DMS 273 treated with DMSO at 0.1 percent for 48 hours (cell line): ENCODE results near the gene PDE8A.

Experiments used
- DNase-seq: peaks from one replicate; lab custom pipeline; 2025; lab: John Stamatoyannopoulos, UW

PDE8A gene, protein sequence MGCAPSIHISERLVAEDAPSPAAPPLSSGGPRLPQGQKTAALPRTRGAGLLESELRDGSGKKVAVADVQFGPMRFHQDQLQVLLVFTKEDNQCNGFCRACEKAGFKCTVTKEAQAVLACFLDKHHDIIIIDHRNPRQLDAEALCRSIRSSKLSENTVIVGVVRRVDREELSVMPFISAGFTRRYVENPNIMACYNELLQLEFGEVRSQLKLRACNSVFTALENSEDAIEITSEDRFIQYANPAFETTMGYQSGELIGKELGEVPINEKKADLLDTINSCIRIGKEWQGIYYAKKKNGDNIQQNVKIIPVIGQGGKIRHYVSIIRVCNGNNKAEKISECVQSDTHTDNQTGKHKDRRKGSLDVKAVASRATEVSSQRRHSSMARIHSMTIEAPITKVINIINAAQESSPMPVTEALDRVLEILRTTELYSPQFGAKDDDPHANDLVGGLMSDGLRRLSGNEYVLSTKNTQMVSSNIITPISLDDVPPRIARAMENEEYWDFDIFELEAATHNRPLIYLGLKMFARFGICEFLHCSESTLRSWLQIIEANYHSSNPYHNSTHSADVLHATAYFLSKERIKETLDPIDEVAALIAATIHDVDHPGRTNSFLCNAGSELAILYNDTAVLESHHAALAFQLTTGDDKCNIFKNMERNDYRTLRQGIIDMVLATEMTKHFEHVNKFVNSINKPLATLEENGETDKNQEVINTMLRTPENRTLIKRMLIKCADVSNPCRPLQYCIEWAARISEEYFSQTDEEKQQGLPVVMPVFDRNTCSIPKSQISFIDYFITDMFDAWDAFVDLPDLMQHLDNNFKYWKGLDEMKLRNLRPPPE

DNA sequence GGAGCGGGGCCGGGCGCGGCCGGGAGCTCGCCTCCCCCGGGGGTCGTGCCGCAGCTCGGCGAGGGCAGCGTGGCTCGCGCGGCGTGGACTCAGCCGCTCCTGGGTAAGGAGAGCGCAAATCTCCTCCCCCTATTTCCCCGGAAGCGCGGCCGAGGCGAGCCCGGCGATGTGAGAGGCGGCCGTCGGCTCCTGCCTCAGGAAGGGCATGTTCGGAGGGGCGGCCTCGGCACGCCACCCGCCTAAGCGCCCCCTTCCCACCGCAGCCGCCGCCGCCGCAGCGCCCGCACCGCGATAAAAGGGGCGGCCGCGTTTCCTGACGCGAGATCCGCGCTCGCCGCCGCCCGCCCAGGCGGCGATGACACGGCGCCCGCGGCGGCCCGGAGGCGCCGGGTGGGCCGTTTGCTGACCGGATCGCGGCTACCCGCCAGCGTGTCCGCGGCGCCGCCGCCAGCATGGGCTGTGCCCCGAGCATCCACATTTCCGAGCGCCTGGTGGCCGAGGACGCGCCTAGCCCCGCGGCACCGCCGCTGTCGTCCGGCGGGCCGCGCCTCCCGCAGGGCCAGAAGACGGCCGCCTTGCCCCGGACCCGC, at the start of gene PDE8A:
TSS of gene PDE8A (plus strand) at position 146 of the 590 bp plus-strand sequence. CDS start at position 453, 307 bp downstream.
- DNase-seq, result no peak

DNA sequence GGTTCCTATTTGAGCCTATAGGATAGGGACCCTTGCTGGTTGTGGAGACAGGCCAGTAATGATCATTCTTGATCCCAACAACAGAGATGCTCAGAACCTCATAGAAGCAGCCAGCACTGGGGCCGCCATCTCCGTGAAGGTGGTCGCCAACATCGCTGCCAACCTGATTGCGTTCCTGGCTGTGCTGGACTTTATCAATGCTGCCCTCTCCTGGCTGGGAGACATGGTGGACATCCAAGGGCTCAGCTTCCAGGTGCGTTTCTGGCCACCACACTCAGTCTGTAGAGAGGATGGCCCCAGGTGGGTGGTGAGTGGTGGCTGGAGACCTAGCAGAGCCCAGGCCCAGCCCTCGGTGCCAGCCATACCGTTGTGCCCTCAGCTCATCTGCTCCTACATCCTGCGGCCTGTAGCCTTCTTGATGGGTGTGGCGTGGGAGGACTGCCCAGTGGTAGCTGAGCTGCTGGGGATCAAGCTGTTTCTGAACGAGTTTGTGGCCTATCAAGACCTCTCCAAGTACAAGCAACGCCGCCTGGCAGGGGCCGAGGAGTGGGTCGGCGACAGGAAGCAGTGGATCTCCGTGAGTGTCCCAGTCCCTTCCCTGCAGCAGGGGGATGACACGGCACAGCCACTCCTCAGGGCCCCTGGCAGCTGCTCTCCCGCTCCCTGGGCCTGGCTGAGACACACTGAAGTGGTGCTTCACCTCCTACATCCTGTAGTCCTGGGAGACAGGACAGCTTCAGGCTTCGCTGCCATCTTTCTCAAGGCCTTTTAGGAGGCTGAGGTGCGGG, 46.5 kb upstream of the PDE8A start:
- DNase-seq, result no peak

DNA sequence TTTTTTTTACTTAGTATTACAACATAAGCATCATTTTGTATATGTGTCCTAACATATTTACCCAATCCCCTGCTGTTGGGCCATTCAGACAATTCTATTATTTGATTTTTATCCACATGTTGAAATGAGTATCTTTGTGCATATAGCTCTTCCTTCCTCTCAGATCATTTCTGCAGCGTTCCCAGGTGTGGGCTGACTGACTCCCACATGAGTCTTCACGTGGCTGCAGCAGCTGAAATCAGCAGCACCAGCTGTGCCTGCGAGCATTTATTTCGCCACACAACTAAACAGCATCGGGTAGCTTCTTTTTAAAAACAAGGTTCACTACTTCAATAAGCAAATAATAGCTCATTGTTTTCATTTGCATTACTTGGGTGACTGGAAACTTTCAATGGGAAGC, 44.5 kb upstream of the PDE8A start:
- no peak for DNase-seq

DNA sequence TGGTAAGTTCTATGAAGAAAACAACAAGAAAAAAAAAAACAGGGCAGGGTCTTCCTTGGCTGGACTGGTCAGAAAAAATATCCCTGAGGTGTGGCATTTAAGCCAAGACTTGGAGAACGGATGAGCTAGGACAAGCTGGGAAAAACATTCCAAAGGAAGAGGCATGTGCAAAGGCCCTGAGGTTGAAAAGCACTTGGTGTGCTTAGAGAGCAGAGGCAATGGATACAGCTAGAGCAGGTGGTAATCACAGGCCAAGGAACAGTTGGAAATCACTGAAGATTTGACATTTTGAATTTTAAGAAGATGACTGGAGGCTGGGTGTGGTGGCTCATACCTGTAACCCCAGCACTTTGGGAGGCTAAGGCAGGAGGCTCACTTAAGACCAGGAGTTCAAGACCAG, 42.9 kb upstream of the PDE8A start:
- no peak for DNase-seq

DNA sequence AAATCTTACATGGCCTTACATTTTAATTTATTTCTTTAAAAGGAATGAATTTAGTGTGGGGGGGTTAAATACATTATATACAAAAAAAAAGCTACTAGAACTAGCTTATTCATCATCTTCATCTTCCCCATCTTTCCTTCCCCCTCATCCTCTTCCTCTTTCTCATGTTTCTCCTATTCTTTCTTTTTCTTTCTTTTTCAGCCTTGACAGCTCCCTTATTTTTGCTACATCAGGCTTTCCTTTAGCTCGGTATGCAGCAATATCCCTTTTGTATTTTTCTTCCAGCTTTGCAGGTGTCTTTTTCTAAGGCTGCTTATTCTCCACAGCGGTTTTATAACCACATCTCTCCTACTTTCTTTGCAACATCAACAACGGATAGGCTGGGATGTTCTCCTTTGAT, 41.3 kb upstream of the PDE8A start:
- DNase-seq, result no peak

DNA sequence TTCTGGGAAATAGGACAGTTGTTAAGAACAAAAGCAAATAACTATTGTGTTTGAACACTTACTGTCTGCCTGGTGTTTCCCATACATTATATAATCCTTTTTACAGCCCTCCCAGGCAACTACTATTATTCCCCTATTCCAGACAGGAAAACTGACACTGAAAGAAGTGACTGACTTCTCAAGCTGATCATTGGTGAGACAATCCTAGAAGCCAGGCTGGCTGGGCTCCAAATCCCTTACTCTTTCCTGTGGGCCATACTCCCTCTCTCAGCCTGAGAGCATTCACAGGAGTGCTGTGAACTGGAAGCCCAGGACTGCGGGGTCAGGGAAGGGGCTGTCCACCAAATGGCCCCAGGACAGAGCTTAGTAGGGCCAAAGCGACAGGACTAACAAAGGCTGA, 39.2 kb upstream of the PDE8A start:
- DNase-seq, result no peak

DNA sequence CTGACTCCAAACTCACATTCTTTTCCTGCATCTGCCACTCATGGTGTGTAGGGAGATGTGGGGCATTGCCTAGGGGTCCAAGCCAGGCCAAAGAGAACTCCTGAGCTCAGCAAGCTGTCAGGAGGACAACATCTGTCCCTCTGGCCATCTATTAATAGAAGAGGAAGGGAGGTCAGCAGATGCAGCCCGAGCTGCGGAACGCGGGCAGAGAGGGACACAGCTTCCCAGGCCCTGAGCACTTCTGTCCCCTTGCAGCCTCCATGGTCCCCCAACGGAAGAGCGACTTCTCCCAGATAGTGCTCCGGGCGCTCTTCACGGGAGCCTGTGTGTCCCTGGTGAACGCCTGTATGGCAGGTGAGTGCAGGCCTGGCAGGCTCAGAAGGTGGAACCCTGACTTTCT, 37.3 kb upstream of the PDE8A start:
- DNase-seq, result no peak

DNA sequence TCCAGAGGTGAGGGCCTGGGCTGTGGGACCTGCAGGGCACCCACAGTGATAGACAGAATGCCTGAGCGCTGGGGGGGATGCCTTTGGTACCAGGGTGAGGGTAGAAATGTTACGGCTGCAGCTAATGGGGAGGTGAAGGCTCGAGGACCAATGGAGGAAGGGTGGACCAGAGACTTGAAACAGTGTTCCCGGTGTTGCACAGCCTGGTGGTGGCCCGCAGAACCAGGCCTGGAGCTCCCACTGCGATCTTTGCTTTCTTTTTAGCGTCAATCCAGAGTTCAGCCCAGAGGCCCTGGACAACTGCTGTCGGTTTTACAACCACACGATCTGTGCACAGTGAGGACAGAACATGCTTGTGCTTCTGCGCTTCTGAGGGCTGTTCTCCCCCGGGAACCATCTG, 36.8 kb upstream of the PDE8A start:
- DNase-seq, result no peak

DNA sequence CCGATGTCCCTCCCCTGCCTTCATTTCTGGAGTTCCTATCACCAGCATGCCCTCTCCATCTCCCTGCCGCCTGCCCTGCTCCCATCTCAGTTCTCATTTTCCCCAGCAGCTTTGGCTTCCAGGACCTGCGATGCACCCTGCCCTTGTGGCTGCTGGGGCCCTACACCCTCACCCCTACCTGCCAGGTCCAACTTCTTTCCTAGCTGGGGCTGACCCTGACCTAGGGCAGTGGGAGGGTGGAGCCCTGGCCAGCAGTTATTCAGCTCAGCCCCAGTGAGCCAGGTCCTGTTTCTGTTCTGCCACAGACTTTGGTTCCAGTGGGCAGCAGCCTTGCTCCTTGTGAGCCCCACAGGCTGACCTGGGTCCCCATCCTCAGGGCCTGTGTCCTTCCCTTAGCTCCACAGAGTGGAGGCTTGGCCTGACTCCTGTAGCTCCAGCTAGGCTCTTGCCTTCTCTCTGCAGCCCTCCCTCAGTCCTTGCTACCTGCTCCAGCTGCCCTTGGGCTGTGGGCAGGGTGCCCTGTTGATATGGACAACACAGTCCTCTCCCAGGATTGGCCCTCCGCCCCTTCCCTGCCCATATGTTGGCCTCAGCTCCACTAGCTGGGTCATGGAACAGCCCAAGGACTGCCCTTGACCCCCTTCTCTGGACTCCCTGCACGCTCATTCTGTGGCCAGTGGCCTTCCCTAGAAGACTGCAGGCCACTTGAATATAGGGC, 34.7 kb upstream of the PDE8A start:
- DNase-seq, result no peak

DNA sequence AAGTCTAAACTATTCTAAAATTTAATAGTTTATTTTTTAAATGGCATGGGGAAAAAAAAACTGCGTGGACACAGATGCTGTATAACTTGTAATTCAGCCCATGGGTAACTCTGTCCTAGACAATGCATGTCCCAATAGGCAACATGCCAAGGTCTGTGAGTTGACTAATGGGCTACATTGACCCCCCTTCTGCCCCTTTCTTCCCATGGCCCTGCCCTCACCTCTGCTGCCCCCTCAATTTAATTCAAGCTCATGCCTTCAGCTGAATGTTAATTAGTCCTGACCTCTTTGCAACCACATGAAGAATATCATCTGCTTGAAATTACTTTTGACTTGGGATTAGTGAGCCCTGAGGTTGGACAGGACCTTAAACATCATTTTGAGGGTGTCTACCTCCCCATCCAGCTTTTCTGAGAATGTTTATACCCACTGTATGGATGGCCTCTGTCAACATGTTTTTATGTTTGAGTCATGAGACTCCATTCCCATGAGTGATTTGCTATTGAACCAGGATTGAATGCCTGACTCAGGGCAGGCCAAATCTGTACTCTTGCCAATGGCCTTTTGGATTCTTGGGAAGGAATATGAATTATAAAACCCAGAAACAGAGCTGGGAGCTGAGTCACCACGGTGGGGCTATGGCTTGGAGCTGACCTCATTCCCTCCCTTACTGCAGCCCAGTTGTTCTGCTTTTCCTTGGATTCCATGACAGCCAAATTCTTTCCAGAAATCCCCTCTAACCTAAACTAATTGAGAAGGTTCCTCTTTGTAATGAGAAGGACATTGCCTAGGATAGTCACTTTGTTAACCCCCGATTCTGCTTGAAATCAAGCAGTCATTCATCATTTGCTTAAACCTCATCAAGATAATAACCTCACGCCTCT, 33.5 kb upstream of the PDE8A start:
- DNase-seq, result no peak

DNA sequence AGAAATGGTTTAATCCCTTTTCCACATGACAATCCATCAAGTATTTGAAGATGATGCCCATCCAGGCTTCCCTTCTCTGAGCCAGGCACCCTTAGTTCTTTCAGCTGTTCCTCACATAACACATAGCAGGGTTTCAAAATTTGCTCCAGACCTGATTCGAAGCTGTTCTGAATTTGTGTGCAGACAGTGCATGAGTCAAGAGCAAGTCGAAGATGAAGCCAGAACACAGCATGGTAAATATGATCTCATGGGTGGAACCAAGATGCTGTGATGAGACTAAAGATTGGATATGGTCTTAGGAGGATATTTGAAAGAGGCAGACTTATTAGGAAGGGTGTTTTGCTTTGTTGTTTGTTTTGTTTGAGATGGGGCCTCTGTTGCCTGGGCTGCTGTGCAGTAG, 32.6 kb upstream of the PDE8A start:
- no peak for DNase-seq

DNA sequence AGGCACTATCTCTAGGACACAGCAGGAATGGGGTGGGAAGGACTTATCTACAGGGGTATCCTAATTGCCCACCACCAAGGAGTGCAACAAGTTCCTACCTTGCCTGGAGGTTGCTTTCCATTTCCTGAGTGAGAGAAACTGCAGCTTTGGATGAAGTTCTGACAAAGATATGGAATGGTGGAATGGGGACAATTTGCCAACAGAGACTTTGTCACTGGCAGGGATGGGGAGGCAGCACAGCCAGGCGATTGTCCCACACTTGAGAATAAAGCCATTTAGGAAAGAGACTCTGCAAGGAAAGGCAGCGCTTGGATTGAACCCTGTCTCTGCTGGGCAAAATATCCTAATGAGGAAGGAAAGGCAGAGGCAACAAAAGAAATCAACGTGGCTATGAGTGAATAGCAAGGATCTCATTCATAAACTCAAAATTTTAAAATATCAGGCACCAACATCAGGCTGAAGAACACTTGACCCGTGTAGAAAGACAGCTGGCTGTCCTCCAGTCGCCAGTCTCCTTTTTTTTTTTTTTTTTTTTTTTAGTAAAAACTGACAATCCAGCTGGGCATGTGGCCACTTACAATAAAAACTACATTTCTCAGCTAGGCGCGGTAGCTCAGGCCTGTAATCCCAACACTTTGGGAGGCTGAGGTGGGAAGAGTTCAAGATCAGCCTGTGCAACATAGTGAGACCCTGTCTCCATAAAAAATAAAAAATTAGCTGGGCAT, 31.6 kb upstream of the PDE8A start:
- DNase-seq, result no peak

DNA sequence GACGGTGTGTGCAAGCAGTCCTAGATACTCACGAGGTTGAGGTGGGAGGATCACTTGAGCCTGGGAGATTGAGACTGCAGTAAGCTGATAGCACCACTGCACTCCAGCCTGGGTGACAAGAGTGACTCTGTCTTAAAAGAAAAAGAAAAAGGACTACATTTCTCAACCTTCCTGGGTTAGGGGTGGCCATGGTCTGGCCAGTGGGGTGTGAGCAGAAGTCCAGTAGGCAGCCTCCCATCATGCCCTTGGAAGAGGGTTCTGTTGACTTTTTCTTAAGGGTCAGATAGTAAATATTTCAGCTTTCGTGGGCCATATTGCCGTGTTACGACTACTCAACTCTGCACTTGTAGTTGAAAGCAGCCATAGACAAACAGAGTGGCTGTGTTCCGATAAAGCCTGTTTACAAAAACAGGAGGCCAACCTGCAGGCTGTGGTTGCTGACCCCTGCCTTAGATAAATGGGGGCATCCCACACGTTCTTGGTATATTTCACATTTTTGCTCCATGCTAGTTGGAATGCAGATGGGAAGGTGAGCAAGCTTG, 31.0 kb upstream of the PDE8A start:
- DNase-seq, result no peak

DNA sequence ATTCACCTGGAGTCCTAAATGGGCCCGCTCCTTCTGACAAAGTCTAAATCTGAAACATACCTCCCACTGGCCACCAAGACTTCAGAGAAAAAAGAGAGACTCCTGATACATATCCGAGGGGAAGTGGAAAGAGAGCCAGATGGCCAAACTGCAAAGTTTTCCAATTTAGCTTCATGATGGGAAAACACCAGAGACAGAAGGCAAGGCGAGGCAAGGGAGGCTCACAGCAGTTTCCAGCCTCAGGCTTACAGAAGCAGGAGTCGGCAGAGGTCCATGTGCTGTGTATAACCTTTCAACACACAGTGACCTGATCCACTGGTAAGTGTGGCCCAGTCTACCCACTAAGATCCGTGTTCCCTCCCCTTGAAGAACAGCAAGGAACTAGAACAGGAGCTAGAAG, 29.9 kb upstream of the PDE8A start:
- no peak for DNase-seq

DNA sequence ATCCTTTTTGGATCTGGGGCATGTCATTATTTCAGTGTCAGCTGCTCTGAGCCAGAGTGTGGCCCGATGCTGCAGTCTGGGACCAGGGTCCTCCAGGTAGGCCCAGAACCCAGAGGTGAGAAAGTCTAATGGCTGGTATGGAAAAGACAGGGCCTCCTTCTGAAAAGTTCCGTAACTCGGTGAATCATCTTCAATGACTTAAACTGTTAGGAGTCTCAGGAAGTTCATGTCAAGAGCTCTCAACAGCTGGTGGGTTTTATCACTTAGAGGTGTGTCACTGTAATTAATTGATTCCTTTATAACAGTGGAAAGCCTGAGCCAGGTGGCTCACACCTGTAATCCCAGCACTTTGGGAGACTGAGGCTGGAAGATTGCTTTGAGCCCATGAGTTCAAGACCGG, 28.5 kb upstream of the PDE8A start:
- DNase-seq, result no peak

DNA sequence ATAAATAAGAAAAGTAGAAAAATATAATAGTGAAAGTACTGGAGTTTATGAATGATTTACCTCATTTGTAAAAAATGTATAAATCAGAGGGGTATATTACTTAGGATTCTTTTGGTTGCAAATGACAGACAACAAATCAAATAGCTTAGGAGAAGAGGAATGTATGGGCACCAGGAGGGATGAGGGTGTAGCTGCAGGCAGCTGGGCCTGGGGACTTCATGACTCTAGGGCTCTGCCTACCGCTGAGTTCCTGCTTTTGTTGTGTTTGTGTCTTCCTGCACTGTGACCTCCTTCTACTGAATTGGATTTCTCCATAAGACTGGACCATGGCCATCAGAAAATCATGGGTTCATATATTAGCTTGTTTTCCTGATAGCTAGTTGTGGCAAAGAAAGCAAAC, 27.9 kb upstream of the PDE8A start:
- no peak for DNase-seq

DNA sequence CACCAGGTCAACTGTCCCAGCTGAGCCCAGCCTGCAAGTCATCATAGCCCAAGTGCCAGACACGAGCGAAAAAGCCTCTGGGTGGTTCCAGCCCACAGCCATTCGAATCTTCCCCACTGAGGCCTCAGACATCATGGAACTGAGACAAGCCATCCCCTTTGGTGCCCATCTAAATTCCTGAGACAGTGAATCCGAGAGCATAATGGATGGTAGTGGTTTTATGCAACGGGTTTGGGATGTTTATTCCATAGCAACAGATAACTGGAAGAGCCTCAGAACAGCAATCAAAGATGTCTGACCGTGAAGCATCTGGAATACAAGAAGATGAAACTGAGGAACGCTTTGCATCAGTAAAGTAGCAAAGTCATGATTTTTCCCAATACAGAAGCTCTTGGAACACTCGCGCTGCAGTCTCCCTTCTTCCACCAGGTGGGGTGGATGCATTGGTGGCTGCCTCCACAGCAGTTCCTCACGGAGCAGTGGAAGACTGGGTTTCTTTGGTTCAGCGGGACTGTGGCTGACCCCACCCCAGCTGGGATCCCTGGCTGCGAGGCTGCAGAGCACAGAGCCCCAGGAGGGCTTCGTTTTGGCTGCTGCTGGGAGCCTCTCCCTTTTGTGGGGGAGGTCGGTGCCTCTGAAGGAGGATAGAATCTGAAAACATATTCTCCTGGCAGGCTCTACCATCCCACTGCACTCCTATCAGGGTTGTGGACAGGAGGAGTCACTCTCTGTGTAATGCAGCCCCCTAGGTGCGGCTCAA, 26.4 kb upstream of the PDE8A start:
- no peak for DNase-seq

DNA sequence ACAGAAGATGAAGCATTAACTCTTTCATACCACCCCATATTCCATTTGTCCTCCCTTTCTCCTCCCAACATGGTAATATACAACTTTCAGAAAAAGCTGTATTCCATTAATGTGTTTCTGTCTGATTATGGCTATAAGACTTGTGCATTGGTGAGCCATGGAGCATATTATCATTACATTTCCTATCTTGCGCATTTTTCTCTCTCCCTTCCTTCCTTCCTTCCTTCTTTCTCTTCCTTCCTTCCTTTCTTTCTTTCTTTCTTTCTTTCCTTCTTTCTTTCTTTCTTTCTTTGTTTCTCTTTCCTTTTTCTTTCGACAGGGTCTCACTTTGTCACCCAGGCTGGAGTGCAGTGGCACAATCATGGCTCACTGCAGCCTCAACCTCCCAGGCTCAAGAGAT, 25.5 kb upstream of the PDE8A start:
- DNase-seq, result no peak
